Nephron (organoid): Measurements from ENCODE around the gene EIF6.

Experiments used
- H3K27ac Mint-ChIP-seq, 3 experiments: 2 replicates each; pipeline ENCODE4 v1.8.0; 2020; ENCODE audit warnings: mixed read lengths in 3 of 3, mild to moderate bottlenecking in 2 of 3, moderate library complexity in 1 of 3
- H3K27me3 Mint-ChIP-seq: 2 replicates; pipeline ENCODE4 v1.8.0; 2021; ENCODE audit warnings: low read depth, mild to moderate bottlenecking, moderate library complexity, mixed read lengths
- H3K36me3 Mint-ChIP-seq: 2 replicates; pipeline ENCODE4 v1.8.0; 2020; ENCODE audit warnings: low read depth, mixed read lengths
- H3K4me1 Mint-ChIP-seq: 2 replicates; pipeline ENCODE4 v1.8.0; 2020; ENCODE audit warnings: mixed read lengths
- H3K4me3 Mint-ChIP-seq, 3 experiments: 2 replicates each; pipeline ENCODE4 v1.8.0; 2020; ENCODE audit warnings: mild to moderate bottlenecking in 3 of 3, mixed read lengths in 3 of 3, moderate library complexity in 2 of 3
- H3K9me3 Mint-ChIP-seq: 2 replicates; pipeline ENCODE4 v1.8.0; 2020; ENCODE audit warnings: mixed read lengths
- CTCF ChIP-seq, 3 experiments: fragments of 200-600 bp; sonication (generic); IDR thresholded peaks; one replicate each; pipeline ENCODE4 v1.5.0; 2021; ENCODE audit warnings: antibody characterized with exemption in 3 of 3; ENCODE audit not compliant: unreplicated experiment in 3 of 3

The EIF6 gene

GRCh38 chr20:35294293-35294685, 9.7 kb upstream of the EIF6 start:
- no peaks in the 10 kb centered on the region for H3K9me3 Mint-ChIP-seq
- H3K4me3 Mint-ChIP-seq, result no peak overlapping the region
- no peaks in the 10 kb centered on the region for H3K4me1 Mint-ChIP-seq
- H3K27ac Mint-ChIP-seq, result no peak overlapping the region
- no peak for TF ChIP-seq CTCF (IDR thresholded peaks at IDR 0.05; ENCODE audit: unreplicated experiment in 3 of 3)
- no peaks in the 10 kb centered on the region for H3K36me3 Mint-ChIP-seq
- H3K27me3 Mint-ChIP-seq, result peaks cover 27% of the 10 kb centered on the region

- Mint-ChIP-seq H3K4me1 (no peaks in the 10 kb centered on the region), H3K9me3 (no peaks in the 10 kb centered on the region), H3K4me3 (no peak overlapping the region), H3K27ac (no peak overlapping the region), H3K36me3 (no peaks in the 10 kb centered on the region), H3K27me3 (peaks cover 22% of the 10 kb centered on the region)
- TF ChIP-seq CTCF (IDR thresholded peaks at IDR 0.05; ENCODE audit: unreplicated experiment in 3 of 3), result no peak
These were observed 9.0 kb upstream of the EIF6 start for GRCh38 chr20:35293303-35294292.

GRCh38 chr20:35292504-35293285, 8.1 kb upstream of the EIF6 start:
- Mint-ChIP-seq H3K4me3 (no peak overlapping the region), H3K36me3 (no peaks in the 10 kb centered on the region), H3K4me1 (no peaks in the 10 kb centered on the region), H3K27ac (no peak overlapping the region), H3K27me3 (peaks cover 22% of the 10 kb centered on the region), H3K9me3 (no peaks in the 10 kb centered on the region)
- no peak for TF ChIP-seq CTCF (IDR thresholded peaks at IDR 0.05; ENCODE audit: unreplicated experiment in 3 of 3)

GRCh38 chr20:35291654-35292503, 7.3 kb upstream of the EIF6 start, which contains the start of gene FAM83C:
Gene FAM83C, minus strand, starts transcription at chr20:35292425. Its CDS starts 121 bp downstream, at chr20:35292304.
- H3K4me3 Mint-ChIP-seq, result no peak within 1 kb of the TSS
- H3K27me3 Mint-ChIP-seq, result peaks cover 21% of the 10 kb centered on the region
- TF ChIP-seq CTCF (IDR thresholded peaks at IDR 0.05; ENCODE audit: unreplicated experiment in 3 of 3), result no peak
- H3K4me1 Mint-ChIP-seq, result no peaks in the 10 kb centered on the region
- no peak within 1 kb of the TSS for H3K27ac Mint-ChIP-seq
- H3K9me3 Mint-ChIP-seq, result no peaks in the 10 kb centered on the region
- H3K36me3 Mint-ChIP-seq, result no peaks in the 10 kb centered on the region

- peaks cover 3% of the 10 kb centered on the region for H3K4me1 Mint-ChIP-seq
- no peaks in the 10 kb centered on the region for H3K36me3 Mint-ChIP-seq
- H3K9me3 Mint-ChIP-seq, result no peaks in the 10 kb centered on the region
- no peak overlapping the region for H3K27ac Mint-ChIP-seq
- TF ChIP-seq CTCF (IDR thresholded peaks at IDR 0.05; ENCODE audit: unreplicated experiment in 3 of 3), result no peak
- no peak overlapping the region for H3K4me3 Mint-ChIP-seq
- H3K27me3 Mint-ChIP-seq, result peaks cover 18% of the 10 kb centered on the region
These were observed 6.4 kb upstream of the EIF6 start for GRCh38 chr20:35290887-35291417.
